GM18499 (cell line): Measurements from ENCODE around the gene PPM1J.

Experiments
- ATAC-seq: cut with Tn5 transposase; IDR thresholded peaks from one replicate; pipeline ENCODE4 v1.9.1; 2021; ENCODE audit warnings: moderate number of reproducible peaks; ENCODE audit not compliant: insufficient read depth, unreplicated experiment

Gene PPM1J

GRCh38 chr1:112689842-112690237 lies 25.3 kb downstream of the PPM1J start:
- ATAC-seq, result no peak

GRCh38 chr1:112689196-112689841 lies 25.8 kb downstream of the PPM1J start:
- no peak for ATAC-seq

- ATAC-seq, result no peak
These were observed 26.3 kb downstream of the PPM1J start for GRCh38 chr1:112688781-112689193.

- no peak for ATAC-seq
These were observed 27.2 kb downstream of the PPM1J start for GRCh38 chr1:112687785-112688496.

- ATAC-seq, result no peak
These were observed 27.8 kb downstream of the PPM1J start for GRCh38 chr1:112687361-112687760.

GRCh38 chr1:112686835-112687234 lies 28.3 kb downstream of the PPM1J start:
- ATAC-seq, result no peak

GRCh38 chr1:112686417-112686816 lies 28.7 kb downstream of the PPM1J start:
- ATAC-seq, result no peak

- ATAC-seq, result no peak
These were observed 29.2 kb downstream of the PPM1J start for GRCh38 chr1:112685913-112686312.

- no peak for ATAC-seq
These were observed 36.5 kb downstream of the PPM1J start for GRCh38 chr1:112678605-112679004.

- ATAC-seq, result no peak
These were observed 37.6 kb downstream of the PPM1J start for GRCh38 chr1:112677501-112677900.

- no peak for ATAC-seq
These were observed 38.6 kb downstream of the PPM1J start for GRCh38 chr1:112676543-112676942.

GRCh38 chr1:112675728-112676381 lies 39.3 kb downstream of the PPM1J start:
- no peak for ATAC-seq

GRCh38 chr1:112674986-112675727 lies 40.0 kb downstream of the PPM1J start:
- no peak for ATAC-seq

GRCh38 chr1:112674440-112674985 lies 40.6 kb downstream of the PPM1J start, which contains the start of gene MOV10:
Gene MOV10, plus strand, starts transcription at chr1:112674659. Its CDS starts 254 bp downstream, at chr1:112674913.
- ATAC-seq, result no peak

GRCh38 chr1:112673592-112674439 lies 41.3 kb downstream of the PPM1J start:
- ATAC-seq, result no peak

- no peak for ATAC-seq
These were observed 42.3 kb downstream of the PPM1J start for GRCh38 chr1:112672842-112673241.

GRCh38 chr1:112672009-112672408 lies 43.1 kb downstream of the PPM1J start:
- ATAC-seq, result no peak

GRCh38 chr1:112666946-112667345 lies 48.2 kb downstream of the PPM1J start:
- ATAC-seq, result no peak

GRCh38 chr1:112665857-112666256 lies 49.3 kb downstream of the PPM1J start:
- ATAC-seq, result no peak
